ENCODE results near the gene MSTN.

DNA sequence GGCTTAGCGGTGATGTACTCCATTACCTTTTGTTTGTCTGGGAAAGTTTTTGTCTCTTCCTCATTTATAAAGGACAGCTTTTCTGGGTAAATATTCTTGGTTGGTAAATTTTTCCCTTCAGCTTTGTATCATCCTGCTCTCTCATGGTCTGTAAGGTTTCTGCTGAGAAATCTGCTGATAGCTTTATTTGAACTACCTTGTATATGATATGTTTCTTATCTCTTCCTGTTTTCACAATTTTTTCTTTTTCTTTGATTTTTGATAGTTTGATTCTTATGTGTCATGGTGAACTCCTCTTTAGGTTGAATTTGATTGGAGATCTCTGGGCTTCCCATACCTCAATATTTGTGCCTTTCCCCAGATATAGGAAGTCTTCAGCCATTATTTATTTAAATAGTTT, 44.7 kb downstream of the MSTN start:
- TF ChIP-seq, protein P1, sequence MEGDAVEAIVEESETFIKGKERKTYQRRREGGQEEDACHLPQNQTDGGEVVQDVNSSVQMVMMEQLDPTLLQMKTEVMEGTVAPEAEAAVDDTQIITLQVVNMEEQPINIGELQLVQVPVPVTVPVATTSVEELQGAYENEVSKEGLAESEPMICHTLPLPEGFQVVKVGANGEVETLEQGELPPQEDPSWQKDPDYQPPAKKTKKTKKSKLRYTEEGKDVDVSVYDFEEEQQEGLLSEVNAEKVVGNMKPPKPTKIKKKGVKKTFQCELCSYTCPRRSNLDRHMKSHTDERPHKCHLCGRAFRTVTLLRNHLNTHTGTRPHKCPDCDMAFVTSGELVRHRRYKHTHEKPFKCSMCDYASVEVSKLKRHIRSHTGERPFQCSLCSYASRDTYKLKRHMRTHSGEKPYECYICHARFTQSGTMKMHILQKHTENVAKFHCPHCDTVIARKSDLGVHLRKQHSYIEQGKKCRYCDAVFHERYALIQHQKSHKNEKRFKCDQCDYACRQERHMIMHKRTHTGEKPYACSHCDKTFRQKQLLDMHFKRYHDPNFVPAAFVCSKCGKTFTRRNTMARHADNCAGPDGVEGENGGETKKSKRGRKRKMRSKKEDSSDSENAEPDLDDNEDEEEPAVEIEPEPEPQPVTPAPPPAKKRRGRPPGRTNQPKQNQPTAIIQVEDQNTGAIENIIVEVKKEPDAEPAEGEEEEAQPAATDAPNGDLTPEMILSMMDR (IDR thresholded peaks at IDR 0.05), result no peak
- TF ChIP-seq POLR2A (IDR thresholded peaks at IDR 0.05), result no peak
